ENCODE measurements around the gene XG.
"Not testable (repeated sequence)": the region's sequence is repeated elsewhere in the genome, so short reads cannot be mapped to it uniquely, and the experiment has no call there.

The XG gene

DNA sequence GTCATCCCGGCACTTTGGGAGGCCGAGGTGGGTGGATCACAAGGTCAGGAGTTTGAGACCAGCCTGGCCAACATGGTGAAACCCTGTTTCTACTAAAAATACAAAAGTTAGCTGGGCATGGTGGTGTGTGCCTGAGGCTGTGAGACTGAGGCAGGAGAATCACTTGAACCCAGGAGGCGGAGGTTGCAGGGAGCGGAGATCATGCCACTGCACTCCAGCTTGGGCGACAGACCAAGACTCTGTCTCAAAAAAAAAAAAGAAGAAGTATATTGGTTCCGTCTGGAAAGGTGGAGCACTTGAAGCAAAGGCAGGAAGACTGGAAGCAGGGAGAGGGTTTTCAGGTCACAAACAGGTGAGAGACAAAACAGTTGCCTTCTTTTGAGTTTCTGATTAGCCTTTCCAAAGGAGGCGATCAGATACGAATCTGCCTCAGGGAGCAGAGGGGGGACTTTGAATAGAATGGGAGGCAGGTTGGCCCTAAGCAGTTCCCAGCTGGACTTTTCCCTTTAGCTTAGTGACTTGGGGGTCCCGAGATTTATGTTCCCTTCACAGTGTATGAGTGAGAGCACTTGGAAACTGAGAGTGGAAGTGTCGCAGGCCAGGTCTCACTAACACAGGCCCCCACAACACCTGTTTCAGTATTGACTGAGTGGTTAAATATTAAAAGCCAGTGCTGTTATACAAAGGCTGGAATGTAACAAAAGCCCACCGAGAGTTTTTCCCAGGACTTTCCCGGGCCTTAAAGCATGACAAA, 28.8 kb downstream of the XG start:
- DNase-seq (ENCODE audit: low read depth in 2 of 2), result not testable (repeated sequence)

DNA sequence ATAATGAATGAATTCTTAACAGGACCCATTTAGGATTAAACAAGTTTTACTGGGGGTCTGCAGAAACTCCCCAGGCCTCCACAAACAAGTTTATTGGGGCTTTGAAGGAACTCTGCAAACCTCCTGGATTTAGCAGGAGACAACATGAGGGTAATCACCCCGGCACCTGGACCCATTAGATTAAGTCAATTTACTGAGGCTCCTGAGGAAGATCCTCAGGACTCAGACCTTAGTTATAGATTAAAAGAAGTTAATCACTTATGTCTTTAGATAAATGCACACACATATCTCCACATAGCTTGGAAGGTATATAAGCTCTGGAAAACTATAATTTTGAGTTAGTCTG, 29.4 kb downstream of the XG start:
- DNase-seq (ENCODE audit: low read depth in 2 of 2), result no peak

GRCh38 chrX:2781698-2782097, 29.9 kb downstream of the XG start:
- DNase-seq (ENCODE audit: low read depth in 2 of 2), result no peak

- no peak for DNase-seq (ENCODE audit: low read depth in 2 of 2)
Observed at GRCh38 chrX:2782171-2782570, 30.3 kb downstream of the XG start.

- DNase-seq (ENCODE audit: low read depth in 2 of 2), result no peak
Observed at GRCh38 chrX:2782778-2783177, 30.9 kb downstream of the XG start.

- no peak for DNase-seq (ENCODE audit: low read depth in 2 of 2)
Observed at GRCh38 chrX:2784026-2784425, 32.2 kb downstream of the XG start.

GRCh38 chrX:2785538-2785937, 33.7 kb downstream of the XG start:
- no peak for DNase-seq (ENCODE audit: low read depth in 2 of 2)

DNA sequence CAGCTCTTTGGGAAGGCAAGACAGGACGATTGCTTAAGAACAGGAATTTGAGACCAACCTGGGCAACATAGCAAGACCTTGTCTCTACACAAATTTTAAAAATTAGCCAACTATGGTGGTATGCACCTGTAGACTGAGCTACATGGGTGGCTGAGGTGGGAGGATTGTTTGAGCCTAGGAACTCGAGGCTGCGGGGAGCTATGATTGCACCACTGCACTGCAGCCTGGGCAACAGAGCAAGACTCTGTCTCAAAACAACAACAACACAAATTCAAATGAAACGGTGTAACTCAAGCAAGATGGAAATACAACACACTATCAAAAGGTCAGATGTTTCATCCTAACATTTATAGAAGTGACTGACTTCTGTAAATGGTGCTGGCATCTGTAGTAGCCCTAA, 37.1 kb downstream of the XG start:
- DNase-seq (ENCODE audit: low read depth in 2 of 2), result no peak

DNA sequence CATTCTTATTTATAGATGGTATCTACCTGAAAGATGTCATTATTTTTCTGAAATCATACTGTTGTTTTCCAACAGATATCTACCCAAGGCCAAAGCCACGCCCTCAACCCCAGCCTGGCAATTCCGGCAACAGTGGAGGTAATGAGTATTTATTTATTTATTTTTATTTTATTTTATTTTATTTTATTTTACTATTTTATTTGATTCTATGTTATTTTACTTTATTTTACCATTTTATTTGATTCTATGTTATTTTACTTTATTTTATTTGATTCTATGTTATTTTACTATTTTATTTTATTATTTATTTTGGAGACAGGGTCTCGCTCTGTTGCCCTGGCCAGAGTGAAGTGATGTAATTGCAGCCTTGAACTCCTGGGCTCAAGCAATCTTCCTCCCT, 37.7 kb downstream of the XG start:
- no peak for DNase-seq (ENCODE audit: low read depth in 2 of 2)

DNA sequence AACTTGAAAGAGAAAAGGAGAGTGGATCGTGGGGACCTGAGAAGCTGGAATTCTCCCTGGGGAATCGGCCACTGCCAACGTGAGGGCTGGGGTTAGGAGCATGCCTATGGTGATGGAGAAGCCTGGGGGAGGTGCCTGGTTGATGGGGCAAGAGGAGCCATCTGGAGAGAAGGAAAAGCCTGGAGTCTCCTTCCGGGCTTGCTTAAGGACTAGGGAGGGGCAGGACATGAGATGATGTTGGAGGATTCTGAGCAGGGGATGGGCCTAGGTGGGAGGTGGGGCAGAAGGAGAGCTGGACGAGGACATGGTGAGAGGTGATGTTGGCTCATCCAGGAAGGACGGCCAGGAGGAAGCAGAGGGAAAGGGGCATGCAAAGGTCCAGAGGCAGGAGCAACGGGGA, 41.9 kb downstream of the XG start:
- no peak for DNase-seq (ENCODE audit: low read depth in 2 of 2)

- no peak for DNase-seq (ENCODE audit: low read depth in 2 of 2)
Observed at GRCh38 chrX:2794336-2794735, 42.5 kb downstream of the XG start.

DNA sequence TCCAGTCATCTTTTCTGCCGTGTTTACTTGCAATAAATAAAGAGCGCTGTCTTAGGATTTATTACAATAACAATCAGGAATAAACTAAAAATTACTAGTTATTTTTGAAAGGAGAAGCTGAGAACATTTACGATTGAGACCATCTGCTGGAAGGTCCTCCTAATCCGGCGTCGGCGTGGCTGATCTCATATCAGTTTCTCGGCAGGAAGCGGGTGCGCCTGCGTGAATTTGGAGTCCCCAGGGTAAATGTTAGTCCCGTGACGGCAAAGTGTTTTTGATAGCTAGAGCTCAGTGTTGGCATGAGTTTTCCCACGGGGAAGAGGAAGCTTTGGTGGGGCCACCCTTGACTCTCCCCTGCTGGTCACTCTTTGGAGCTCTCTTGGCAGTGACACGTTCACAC, 45.0 kb downstream of the XG start:
- DNase-seq (ENCODE audit: low read depth in 2 of 2), result not testable (repeated sequence)

DNA sequence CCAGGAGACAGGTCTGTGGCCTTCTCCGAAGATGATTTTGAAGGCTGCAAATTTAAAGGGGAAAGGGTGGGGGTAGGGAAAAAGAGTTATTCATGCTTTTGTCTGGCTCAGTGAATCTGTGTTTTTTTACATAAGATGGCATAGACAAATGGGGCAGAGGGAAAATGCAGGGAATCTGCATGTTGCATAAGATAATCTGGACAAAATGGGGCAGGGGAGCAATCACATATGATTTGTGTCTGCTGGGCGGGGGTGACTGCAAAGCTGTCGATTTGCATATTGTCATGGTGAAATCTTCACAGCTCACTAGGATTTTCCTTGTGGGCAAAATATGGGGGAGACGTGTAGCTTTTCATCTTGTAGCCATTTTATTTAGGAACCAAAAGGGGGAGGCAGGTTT, 47.5 kb downstream of the XG start:
- DNase-seq (ENCODE audit: low read depth in 2 of 2), result no peak

GRCh38 chrX:2799980-2800379, 48.1 kb downstream of the XG start:
- DNase-seq (ENCODE audit: low read depth in 2 of 2), result not testable (repeated sequence)

DNA sequence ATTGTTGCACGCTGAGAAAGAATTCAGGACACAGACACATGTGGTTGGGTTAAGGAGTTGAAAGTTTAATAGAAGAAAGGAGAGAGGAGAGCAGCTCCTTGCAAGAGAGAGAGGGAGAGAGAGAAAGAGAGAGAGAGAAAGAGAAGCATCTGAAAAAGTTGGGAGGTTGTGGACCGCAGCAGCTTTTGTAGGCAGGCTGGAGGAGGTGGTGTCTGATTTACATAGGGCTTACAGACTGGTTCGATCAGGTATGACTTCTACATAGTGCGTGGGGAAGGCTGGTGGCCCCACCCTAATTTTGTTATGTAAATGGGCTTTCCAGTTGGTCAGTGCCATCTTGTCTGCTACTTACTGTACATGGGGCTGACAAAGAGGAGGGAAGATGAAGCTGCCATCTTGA, 49.4 kb downstream of the XG start:
- no peak for DNase-seq (ENCODE audit: low read depth in 2 of 2)

DNA sequence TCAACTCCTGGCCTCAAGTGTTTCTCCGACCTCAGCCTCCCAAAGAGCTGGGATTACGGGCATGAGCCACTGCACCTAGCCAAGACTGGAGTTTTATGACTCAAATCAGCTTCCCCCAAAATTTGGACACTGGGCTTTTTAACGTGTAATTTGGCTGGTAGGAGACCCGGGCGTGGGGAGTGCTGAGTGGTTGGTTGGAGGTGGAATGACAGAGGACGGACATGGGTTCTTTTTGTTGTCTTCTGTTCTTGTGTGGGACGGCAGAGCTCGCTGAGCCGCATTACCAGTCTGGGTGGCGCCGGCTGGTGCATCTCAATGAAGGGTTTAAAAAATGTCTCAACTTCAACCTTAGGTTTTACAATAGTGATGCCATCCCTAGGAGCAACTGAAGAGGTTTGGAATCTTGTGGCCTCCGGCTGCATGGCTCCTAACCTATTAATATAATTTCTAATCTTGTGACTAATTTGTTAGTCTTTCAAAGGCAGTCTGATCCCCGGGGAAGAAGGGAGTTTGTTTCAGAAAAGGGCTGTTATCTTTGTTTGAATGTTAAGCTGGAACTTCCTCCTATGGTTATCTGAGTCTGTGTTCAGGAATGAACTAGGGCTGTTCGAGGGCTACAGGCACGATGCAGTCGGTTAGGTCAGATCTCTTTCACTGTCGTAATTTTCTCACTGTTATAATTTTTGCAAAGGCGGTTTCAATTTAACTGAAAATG, 50.7 kb downstream of the XG start:
- DNase-seq (ENCODE audit: low read depth in 2 of 2), result not testable (repeated sequence)

- DNase-seq (ENCODE audit: low read depth in 2 of 2), result not testable (repeated sequence)
Observed at GRCh38 chrX:2803486-2803885, 51.6 kb downstream of the XG start.

DNA sequence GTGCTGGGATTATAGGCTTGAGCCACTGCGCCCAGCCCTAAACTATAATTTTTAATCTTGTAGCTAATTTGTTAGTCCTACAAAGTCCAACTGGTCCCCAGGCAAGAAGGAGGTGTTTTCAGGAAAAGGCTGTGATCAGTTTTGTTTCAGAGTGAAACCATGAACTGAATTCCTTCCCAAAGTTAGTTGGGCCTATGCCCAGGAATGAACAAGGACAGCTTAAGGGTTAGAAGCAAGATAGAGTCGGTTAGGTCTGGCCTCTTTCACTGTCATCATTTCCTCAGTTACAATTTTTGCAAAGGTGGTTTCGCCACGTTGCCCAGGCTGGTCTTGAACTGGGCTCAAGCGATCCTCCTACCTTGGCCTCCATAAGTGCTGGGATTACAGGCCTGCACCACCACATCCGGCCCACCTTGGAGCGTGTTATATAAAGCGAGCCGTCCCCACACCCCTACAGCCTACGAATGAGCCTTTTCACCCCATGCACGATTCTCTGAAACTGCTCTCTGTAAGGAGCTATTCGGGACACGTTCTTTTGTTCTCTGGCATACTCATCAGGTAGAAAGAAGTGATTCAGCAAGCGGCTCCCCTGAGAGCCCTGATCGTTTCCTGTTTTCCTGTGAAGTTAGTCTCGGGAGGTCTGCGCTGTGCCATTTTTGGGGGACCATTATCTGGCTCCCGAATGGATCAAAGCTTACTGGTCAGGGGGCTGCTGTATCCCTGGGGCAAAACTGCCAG, 52.4 kb downstream of the XG start:
- not testable (repeated sequence) for DNase-seq (ENCODE audit: low read depth in 2 of 2)

DNA sequence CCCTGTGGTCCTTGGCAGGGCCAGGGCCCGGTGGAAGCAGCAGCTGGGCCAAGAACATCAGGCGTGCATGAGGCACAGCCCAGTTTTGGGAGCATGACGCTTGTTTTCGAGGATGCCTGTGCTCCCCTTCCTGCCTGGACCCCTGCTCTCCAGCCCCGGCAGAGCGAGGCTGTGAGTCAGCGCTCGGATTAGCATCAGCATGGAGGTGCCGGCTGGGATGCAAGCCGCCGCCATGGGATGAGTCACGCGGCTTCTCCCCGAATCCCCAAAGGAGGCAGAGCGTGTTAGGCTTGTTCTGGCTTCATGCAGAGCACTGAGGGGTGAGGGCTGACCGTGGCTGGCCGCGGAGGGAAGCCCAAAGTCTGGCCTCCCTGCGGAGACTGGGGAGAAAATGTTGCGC, 53.0 kb downstream of the XG start:
- not testable (repeated sequence) for DNase-seq (ENCODE audit: low read depth in 2 of 2)

DNA sequence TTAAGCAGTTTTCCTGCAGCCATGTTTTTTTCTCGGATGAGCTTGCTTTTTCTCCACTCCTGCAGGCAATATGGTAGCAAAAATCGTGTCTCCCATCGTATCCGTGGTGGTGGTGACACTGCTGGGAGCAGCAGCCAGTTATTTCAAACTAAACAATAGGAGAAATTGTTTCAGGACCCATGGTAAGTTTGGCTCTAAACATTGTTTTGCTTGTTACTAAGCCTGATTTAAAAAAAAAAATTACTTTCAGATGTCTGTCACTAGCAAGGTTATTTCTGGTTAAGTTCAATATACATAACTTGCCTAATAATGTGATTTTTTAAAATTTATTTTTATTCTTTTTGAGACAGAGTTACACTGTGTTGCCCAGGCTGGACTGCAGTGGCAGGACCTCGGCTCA, 59.4 kb downstream of the XG start:
- DNase-seq (ENCODE audit: low read depth in 2 of 2), result no peak

DNA sequence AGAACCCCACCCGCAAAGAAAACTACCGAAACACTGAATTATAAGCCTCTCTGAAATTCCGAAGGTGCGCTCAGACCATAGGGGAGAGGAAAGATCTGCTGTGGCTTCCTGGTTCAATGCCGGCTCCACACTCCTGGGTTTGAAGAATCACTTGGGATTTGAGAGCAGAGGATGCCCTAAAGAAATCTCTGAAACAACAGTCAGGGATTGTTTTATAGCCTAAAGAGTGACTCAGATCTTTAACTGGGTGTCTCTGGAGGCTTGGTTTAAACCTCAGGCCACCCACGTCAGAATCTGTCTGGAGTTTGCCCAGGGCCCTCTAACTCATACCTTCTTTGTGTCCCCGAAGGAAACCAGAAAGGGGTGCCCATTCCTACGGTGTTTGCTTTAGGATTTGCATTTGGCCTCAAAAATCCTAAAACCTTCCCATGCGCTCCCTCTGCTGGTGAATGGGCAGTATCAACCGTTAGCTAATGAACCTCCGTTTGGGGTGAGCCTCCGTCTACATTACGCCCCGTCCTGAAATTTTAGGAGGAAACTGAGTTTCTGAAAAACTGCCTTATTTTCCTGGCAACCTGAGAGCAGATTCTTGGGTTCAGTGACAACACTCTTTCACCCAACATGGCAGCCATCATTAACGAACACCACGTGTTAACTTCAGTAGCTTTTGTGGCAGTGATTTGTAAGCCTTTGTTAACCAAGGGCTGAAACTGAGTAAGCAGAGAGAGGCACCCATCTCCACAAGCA, 60.5 kb downstream of the XG start:
- peak; percentile 4 to 41 for DNase-seq (ENCODE audit: low read depth in 2 of 2)

DNA sequence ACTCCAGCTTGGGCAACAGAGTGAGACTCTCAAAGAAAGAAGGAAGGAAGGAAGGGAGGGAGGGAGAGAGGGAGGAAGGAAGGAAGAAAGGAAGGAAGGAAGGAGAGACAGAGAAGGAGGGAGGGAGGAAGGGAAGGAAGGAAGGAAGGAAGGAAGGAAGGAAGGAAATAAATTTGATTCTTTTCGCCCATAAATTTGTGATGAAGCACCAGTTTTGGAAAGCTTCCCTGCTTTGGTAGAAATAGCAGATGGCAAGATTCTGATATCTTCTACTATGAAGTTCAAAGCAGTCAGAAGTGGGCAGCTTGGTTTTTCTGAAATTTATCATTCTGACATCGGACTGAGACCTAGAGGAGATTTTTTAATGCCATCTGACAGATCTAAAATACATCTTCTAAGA, 65.2 kb downstream of the XG start:
- no peak for DNase-seq (ENCODE audit: low read depth in 2 of 2)
